ENCODE measurements around the gene EGFR.
"Not testable (repeated sequence)": the region's sequence is repeated elsewhere in the genome, so short reads cannot be mapped to it uniquely, and the experiment has no call there.

EGFR gene

DNA sequence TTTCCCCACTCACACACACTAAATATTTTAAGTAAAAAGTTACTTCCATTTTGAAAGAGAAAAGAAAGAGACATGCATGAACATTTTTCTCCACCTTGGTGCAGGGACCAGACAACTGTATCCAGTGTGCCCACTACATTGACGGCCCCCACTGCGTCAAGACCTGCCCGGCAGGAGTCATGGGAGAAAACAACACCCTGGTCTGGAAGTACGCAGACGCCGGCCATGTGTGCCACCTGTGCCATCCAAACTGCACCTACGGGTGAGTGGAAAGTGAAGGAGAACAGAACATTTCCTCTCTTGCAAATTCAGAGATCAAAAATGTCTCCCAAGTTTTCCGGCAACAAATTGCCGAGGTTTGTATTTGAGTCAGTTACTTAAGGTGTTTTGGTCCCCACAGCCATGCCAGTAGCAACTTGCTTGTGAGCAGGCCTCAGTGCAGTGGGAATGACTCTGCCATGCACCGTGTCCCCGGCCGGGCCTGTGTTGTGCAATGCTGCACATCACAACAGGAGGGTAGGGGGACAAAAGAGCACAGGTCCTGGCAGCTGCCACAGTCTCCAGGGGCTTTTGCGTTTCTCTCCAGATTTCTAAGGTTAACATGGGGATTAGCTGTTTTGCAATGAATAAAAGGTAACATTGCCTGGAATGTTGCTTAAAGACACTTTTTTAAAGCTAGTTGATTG lies 146.5 kb downstream of the EGFR start:
- no peaks in the 10 kb centered on the region; the same call in 1 of the 2 replicates for H3K36me3 ChIP-seq (ENCODE audit: control insufficient read depth, insufficient read depth, low read length)
- no peaks in the 10 kb centered on the region for H3K4me1 ChIP-seq (ENCODE audit: control insufficient read depth, insufficient read depth, low read length)
- H3K4me3 ChIP-seq (ENCODE audit: low read depth, low read length), result no peak overlapping the region

DNA sequence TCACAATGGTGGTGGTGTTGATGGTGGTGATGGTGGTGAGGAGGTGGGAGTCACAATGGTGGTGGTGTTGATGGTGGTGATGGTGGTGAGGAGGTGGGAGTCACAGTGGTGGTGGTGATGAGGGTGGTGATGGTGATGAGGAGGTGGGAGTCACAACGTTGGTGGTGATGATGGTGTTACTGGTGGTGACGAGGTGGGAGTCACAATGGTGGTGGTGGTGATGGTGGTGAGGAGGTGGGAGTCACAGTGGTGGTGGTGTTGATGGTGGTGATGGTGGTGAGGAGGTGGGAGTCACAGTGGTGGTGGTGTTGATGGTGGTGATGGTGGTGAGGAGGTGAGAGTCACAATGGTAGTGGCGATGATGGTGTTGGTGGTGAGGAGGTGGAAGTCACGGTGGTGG lies 148.5 kb downstream of the EGFR start:
- not testable (repeated sequence) for H3K9me3 ChIP-seq (ENCODE audit: control insufficient read depth, insufficient read depth, low read length); H3K9ac ChIP-seq (ENCODE audit: low read depth, low read length); H3K36me3 ChIP-seq (ENCODE audit: control insufficient read depth, insufficient read depth, low read length); H3K27me3 ChIP-seq (ENCODE audit: control insufficient read depth, insufficient read depth, low read length); H3K4me3 ChIP-seq (ENCODE audit: low read depth, low read length); H3K27ac ChIP-seq (ENCODE audit: low read depth, low read length); H3K4me1 ChIP-seq (ENCODE audit: control insufficient read depth, insufficient read depth, low read length)

More for the DNA sequence above, 146.5 kb downstream of the EGFR start:
- Histone ChIP-seq H3K9me3 (ENCODE audit: control insufficient read depth, insufficient read depth, low read length) (no peaks in the 10 kb centered on the region), H3K27ac (ENCODE audit: low read depth, low read length) (no peak overlapping the region), H3K27me3 (ENCODE audit: control insufficient read depth, insufficient read depth, low read length) (no peaks in the 10 kb centered on the region), H3K9ac (ENCODE audit: low read depth, low read length) (no peak overlapping the region)

DNA sequence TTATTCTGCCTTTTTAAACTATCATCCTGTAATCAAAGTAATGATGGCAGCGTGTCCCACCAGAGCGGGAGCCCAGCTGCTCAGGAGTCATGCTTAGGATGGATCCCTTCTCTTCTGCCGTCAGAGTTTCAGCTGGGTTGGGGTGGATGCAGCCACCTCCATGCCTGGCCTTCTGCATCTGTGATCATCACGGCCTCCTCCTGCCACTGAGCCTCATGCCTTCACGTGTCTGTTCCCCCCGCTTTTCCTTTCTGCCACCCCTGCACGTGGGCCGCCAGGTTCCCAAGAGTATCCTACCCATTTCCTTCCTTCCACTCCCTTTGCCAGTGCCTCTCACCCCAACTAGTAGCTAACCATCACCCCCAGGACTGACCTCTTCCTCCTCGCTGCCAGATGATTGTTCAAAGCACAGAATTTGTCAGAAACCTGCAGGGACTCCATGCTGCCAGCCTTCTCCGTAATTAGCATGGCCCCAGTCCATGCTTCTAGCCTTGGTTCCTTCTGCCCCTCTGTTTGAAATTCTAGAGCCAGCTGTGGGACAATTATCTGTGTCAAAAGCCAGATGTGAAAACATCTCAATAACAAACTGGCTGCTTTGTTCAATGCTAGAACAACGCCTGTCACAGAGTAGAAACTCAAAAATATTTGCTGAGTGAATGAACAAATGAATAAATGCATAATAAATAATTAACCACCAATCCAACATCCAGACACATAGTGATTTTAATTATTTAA lies 151.7 kb downstream of the EGFR start:
- no peaks in the 10 kb centered on the region for H3K27me3 ChIP-seq (ENCODE audit: control insufficient read depth, insufficient read depth, low read length)
- no peak overlapping the region for H3K9ac ChIP-seq (ENCODE audit: low read depth, low read length)
- H3K4me3 ChIP-seq (ENCODE audit: low read depth, low read length), result no peak overlapping the region
- no peaks in the 10 kb centered on the region for H3K4me1 ChIP-seq (ENCODE audit: control insufficient read depth, insufficient read depth, low read length)
- no peaks in the 10 kb centered on the region for H3K9me3 ChIP-seq (ENCODE audit: control insufficient read depth, insufficient read depth, low read length)
- no peak overlapping the region for H3K27ac ChIP-seq (ENCODE audit: low read depth, low read length)
- H3K36me3 ChIP-seq (ENCODE audit: control insufficient read depth, insufficient read depth, low read length), result no peaks in the 10 kb centered on the region

DNA sequence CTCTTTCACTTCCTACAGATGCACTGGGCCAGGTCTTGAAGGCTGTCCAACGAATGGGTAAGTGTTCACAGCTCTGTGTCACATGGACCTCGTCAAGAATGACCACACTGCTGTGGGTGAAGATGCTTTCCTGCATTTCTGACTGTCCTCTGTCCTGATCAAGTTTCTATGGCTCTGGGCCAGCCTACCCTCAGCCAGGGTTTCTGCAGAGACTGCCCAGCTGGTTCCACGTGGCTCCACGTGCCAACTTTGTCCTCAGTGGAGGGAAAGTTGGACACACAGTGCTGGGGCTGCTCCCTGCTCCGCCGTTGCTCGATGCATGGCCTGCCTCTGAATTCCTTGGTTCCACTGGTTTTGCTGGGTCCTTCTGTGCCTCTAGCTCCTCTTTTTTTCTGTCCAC lies 152.3 kb downstream of the EGFR start:
- no peaks in the 10 kb centered on the region for H3K36me3 ChIP-seq (ENCODE audit: control insufficient read depth, insufficient read depth, low read length)
- no peaks in the 10 kb centered on the region for H3K4me1 ChIP-seq (ENCODE audit: control insufficient read depth, insufficient read depth, low read length)
- no peak overlapping the region for H3K27ac ChIP-seq (ENCODE audit: low read depth, low read length)

DNA sequence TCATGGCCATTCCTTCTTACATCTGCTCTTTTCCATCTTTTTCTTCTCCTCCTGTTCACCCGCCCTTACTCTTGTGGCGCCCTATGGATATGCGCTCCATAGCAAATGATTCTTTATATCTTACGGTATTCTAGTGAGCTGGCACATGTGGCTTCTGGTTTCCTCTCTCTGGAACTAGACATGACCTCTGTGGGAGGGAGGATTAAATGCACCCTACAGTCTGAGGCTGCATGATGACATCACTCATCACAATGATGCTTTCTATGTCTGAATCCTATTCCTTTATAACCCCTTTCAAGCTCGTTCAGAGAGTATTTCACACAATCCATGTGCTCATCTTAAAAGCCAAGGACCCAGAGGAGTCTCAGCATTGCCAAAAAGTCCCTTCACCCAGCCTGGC lies 153.3 kb downstream of the EGFR start:
- no peaks in the 10 kb centered on the region for H3K4me1 ChIP-seq (ENCODE audit: control insufficient read depth, insufficient read depth, low read length)
- H3K9me3 ChIP-seq (ENCODE audit: control insufficient read depth, insufficient read depth, low read length), result no peaks in the 10 kb centered on the region
- no peaks in the 10 kb centered on the region for H3K36me3 ChIP-seq (ENCODE audit: control insufficient read depth, insufficient read depth, low read length)
- H3K9ac ChIP-seq (ENCODE audit: low read depth, low read length), result no peak overlapping the region
- no peaks in the 10 kb centered on the region for H3K27me3 ChIP-seq (ENCODE audit: control insufficient read depth, insufficient read depth, low read length)
- no peak overlapping the region for H3K27ac ChIP-seq (ENCODE audit: low read depth, low read length)
- no peak overlapping the region for H3K4me3 ChIP-seq (ENCODE audit: low read depth, low read length)

More for the DNA sequence above, 152.3 kb downstream of the EGFR start:
- Histone ChIP-seq H3K4me3 (ENCODE audit: low read depth, low read length) (no peak overlapping the region), H3K9me3 (ENCODE audit: control insufficient read depth, insufficient read depth, low read length) (no peaks in the 10 kb centered on the region), H3K27me3 (ENCODE audit: control insufficient read depth, insufficient read depth, low read length) (no peaks in the 10 kb centered on the region), H3K9ac (ENCODE audit: low read depth, low read length) (no peak overlapping the region)

DNA sequence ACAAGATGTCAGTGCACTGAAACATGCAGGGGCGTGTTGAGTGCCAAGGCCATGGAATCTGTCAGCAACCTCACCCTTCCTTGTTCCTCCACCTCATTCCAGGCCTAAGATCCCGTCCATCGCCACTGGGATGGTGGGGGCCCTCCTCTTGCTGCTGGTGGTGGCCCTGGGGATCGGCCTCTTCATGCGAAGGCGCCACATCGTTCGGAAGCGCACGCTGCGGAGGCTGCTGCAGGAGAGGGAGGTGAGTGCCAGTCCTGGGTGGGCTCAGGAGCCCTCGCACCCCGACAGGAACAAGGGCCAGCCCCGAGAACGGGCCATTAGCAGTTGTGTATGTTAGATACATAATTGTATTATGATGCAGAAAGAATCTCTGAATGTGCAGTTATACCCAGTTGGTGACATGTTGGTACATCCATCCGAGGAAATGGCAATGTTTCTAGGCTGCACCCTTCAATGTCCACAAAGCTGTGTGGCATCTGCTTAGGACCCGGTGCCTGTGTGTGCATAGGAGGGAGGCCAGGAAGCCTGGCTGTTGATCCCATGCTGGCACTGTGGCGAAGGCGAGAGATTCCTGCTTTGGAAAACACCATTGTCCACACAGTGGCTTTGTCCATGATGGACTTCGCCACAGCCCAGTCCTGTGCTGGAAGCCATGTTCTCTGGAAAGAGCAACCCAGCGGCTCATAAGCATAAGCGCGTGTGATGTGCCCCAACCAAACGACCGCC lies 154.2 kb downstream of the EGFR start:
- H3K9me3 ChIP-seq (ENCODE audit: control insufficient read depth, insufficient read depth, low read length), result no peaks in the 10 kb centered on the region
- no peak overlapping the region for H3K4me3 ChIP-seq (ENCODE audit: low read depth, low read length)
- H3K27me3 ChIP-seq (ENCODE audit: control insufficient read depth, insufficient read depth, low read length), result no peaks in the 10 kb centered on the region
- no peaks in the 10 kb centered on the region for H3K4me1 ChIP-seq (ENCODE audit: control insufficient read depth, insufficient read depth, low read length)
- H3K36me3 ChIP-seq (ENCODE audit: control insufficient read depth, insufficient read depth, low read length), result no peaks in the 10 kb centered on the region
- H3K27ac ChIP-seq (ENCODE audit: low read depth, low read length), result no peak overlapping the region
- no peak overlapping the region for H3K9ac ChIP-seq (ENCODE audit: low read depth, low read length)

DNA sequence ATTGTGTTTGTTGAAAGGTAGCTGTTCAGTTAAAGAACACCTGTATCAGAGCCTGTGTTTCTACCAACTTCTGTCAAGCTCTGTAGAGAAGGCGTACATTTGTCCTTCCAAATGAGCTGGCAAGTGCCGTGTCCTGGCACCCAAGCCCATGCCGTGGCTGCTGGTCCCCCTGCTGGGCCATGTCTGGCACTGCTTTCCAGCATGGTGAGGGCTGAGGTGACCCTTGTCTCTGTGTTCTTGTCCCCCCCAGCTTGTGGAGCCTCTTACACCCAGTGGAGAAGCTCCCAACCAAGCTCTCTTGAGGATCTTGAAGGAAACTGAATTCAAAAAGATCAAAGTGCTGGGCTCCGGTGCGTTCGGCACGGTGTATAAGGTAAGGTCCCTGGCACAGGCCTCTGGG lies 154.9 kb downstream of the EGFR start:
- Histone ChIP-seq H3K4me3 (ENCODE audit: low read depth, low read length) (no peak overlapping the region), H3K9ac (ENCODE audit: low read depth, low read length) (no peak overlapping the region), H3K9me3 (ENCODE audit: control insufficient read depth, insufficient read depth, low read length) (no peaks in the 10 kb centered on the region), H3K27ac (ENCODE audit: low read depth, low read length) (no peak overlapping the region), H3K36me3 (ENCODE audit: control insufficient read depth, insufficient read depth, low read length) (no peaks in the 10 kb centered on the region), H3K4me1 (ENCODE audit: control insufficient read depth, insufficient read depth, low read length) (no peaks in the 10 kb centered on the region), H3K27me3 (ENCODE audit: control insufficient read depth, insufficient read depth, low read length) (no peaks in the 10 kb centered on the region)

DNA sequence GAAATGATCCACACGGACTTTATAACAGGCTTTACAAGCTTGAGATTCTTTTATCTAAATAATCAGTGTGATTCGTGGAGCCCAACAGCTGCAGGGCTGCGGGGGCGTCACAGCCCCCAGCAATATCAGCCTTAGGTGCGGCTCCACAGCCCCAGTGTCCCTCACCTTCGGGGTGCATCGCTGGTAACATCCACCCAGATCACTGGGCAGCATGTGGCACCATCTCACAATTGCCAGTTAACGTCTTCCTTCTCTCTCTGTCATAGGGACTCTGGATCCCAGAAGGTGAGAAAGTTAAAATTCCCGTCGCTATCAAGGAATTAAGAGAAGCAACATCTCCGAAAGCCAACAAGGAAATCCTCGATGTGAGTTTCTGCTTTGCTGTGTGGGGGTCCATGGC lies 155.6 kb downstream of the EGFR start:
- no peaks in the 10 kb centered on the region for H3K9me3 ChIP-seq (ENCODE audit: control insufficient read depth, insufficient read depth, low read length)
- no peaks in the 10 kb centered on the region for H3K27me3 ChIP-seq (ENCODE audit: control insufficient read depth, insufficient read depth, low read length)
- no peaks in the 10 kb centered on the region for H3K36me3 ChIP-seq (ENCODE audit: control insufficient read depth, insufficient read depth, low read length)
- H3K27ac ChIP-seq (ENCODE audit: low read depth, low read length), result no peak overlapping the region
- H3K4me1 ChIP-seq (ENCODE audit: control insufficient read depth, insufficient read depth, low read length), result no peaks in the 10 kb centered on the region
- no peak overlapping the region for H3K9ac ChIP-seq (ENCODE audit: low read depth, low read length)
- no peak overlapping the region for H3K4me3 ChIP-seq (ENCODE audit: low read depth, low read length)

DNA sequence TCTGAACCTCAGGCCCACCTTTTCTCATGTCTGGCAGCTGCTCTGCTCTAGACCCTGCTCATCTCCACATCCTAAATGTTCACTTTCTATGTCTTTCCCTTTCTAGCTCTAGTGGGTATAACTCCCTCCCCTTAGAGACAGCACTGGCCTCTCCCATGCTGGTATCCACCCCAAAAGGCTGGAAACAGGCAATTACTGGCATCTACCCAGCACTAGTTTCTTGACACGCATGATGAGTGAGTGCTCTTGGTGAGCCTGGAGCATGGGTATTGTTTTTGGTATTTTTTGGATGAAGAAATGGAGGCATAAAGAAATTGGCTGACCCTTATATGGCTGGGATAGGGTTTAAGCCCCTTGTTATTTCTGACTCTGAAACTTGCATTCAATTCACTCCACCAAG lies 156.0 kb downstream of the EGFR start:
- Histone ChIP-seq H3K27me3 (ENCODE audit: control insufficient read depth, insufficient read depth, low read length) (no peaks in the 10 kb centered on the region), H3K27ac (ENCODE audit: low read depth, low read length) (no peak overlapping the region), H3K9me3 (ENCODE audit: control insufficient read depth, insufficient read depth, low read length) (no peaks in the 10 kb centered on the region), H3K4me1 (ENCODE audit: control insufficient read depth, insufficient read depth, low read length) (no peaks in the 10 kb centered on the region), H3K36me3 (ENCODE audit: control insufficient read depth, insufficient read depth, low read length) (no peaks in the 10 kb centered on the region), H3K4me3 (ENCODE audit: low read depth, low read length) (no peak overlapping the region), H3K9ac (ENCODE audit: low read depth, low read length) (no peak overlapping the region)

DNA sequence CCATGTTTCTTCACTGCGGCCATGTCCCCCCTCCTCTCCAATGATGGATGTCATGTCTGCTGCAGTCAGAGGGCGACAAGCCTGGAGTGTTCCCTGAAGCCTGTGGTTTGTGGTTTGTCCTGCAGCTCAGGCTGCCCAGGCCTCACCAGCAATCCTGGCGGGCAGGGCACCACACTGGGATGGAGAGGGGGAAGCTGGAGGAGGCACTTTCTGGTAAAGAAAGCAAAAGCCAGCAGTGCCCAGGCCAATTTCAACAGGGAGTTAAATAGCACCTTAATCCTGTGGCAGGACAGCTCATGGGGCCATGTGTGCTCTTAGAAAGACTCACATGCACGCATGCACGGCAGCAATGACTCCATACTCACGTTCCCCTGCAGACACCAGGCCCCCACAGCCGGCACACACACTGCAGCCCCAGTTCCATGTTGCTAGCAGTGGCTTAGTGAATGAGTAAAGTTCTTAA lies 158.3 kb downstream of the EGFR start:
- H3K4me3 ChIP-seq (ENCODE audit: low read depth, low read length), result no peak overlapping the region
- no peak overlapping the region for H3K27ac ChIP-seq (ENCODE audit: low read depth, low read length)
- no peaks in the 10 kb centered on the region for H3K9me3 ChIP-seq (ENCODE audit: control insufficient read depth, insufficient read depth, low read length)
- H3K27me3 ChIP-seq (ENCODE audit: control insufficient read depth, insufficient read depth, low read length), result no peaks in the 10 kb centered on the region
- H3K36me3 ChIP-seq (ENCODE audit: control insufficient read depth, insufficient read depth, low read length), result no peaks in the 10 kb centered on the region
- H3K4me1 ChIP-seq (ENCODE audit: control insufficient read depth, insufficient read depth, low read length), result no peaks in the 10 kb centered on the region
- H3K9ac ChIP-seq (ENCODE audit: low read depth, low read length), result no peak overlapping the region
